ENCODE measurements around the gene GRK4.

GRK4 gene

GRCh38 chr4:3010998-3011397, 47.6 kb downstream of the GRK4 start:
- DNase-seq (ENCODE audit: low read depth in 1 of 2, low spot score in 1 of 2), result no peak

GRCh38 chr4:3011456-3012220, 48.3 kb downstream of the GRK4 start:
- no peak for DNase-seq (ENCODE audit: low read depth in 1 of 2, low spot score in 1 of 2)

GRCh38 chr4:3013323-3013722, 50.0 kb downstream of the GRK4 start:
- DNase-seq (ENCODE audit: low read depth in 1 of 2, low spot score in 1 of 2), result no peak

GRCh38 chr4:3013839-3014350, 50.5 kb downstream of the GRK4 start:
- no peak for DNase-seq (ENCODE audit: low read depth in 1 of 2, low spot score in 1 of 2)

GRCh38 chr4:3016961-3017360, 53.6 kb downstream of the GRK4 start:
- DNase-seq (ENCODE audit: low read depth in 1 of 2, low spot score in 1 of 2), result no peak

- DNase-seq (ENCODE audit: low read depth in 1 of 2, low spot score in 1 of 2), result no peak
These were observed 54.1 kb downstream of the GRK4 start for GRCh38 chr4:3017504-3017903.

GRCh38 chr4:3019145-3019846, 55.9 kb downstream of the GRK4 start:
- DNase-seq (ENCODE audit: low read depth in 1 of 2, low spot score in 1 of 2), result no peak

- DNase-seq (ENCODE audit: low read depth in 1 of 2, low spot score in 1 of 2), result no peak
These were observed 57.8 kb downstream of the GRK4 start for GRCh38 chr4:3021127-3021526.

GRCh38 chr4:3021627-3022026, 58.3 kb downstream of the GRK4 start:
- DNase-seq (ENCODE audit: low read depth in 1 of 2, low spot score in 1 of 2), result no peak

- no peak for DNase-seq (ENCODE audit: low read depth in 1 of 2, low spot score in 1 of 2)
These were observed 58.7 kb downstream of the GRK4 start for GRCh38 chr4:3022112-3022511.

- DNase-seq (ENCODE audit: low read depth in 1 of 2, low spot score in 1 of 2), result no peak
These were observed 59.3 kb downstream of the GRK4 start for GRCh38 chr4:3022651-3023050.

- DNase-seq (ENCODE audit: low read depth in 1 of 2, low spot score in 1 of 2), result no peak
These were observed 62.5 kb downstream of the GRK4 start for GRCh38 chr4:3025881-3026280.

GRCh38 chr4:3026540-3026939, 63.2 kb downstream of the GRK4 start:
- no peak for DNase-seq (ENCODE audit: low read depth in 1 of 2, low spot score in 1 of 2)

- no peak for DNase-seq (ENCODE audit: low read depth in 1 of 2, low spot score in 1 of 2)
These were observed 66.1 kb downstream of the GRK4 start for GRCh38 chr4:3029464-3029863.

GRCh38 chr4:3030566-3031356, 67.4 kb downstream of the GRK4 start:
- no peak for DNase-seq (ENCODE audit: low read depth in 1 of 2, low spot score in 1 of 2)

GRCh38 chr4:3031357-3032082, 68.1 kb downstream of the GRK4 start:
- DNase-seq (ENCODE audit: low read depth in 1 of 2, low spot score in 1 of 2), result no peak

- DNase-seq (ENCODE audit: low read depth in 1 of 2, low spot score in 1 of 2), result no peak
These were observed 70.9 kb downstream of the GRK4 start for GRCh38 chr4:3034231-3034630.

- DNase-seq (ENCODE audit: low read depth in 1 of 2, low spot score in 1 of 2), result no peak
These were observed 71.9 kb downstream of the GRK4 start for GRCh38 chr4:3035249-3035648.

- DNase-seq (ENCODE audit: low read depth in 1 of 2, low spot score in 1 of 2), result no peak
These were observed 72.3 kb downstream of the GRK4 start for GRCh38 chr4:3035674-3036073.

- DNase-seq (ENCODE audit: low read depth in 1 of 2, low spot score in 1 of 2), result no peak
These were observed 73.0 kb downstream of the GRK4 start for GRCh38 chr4:3036131-3036952.
